WTC11 (cell line): ENCODE measurements around the gene SLC15A4. TPM values are rescaled to one million over a fixed set of nuclear protein-coding genes. Genes with fewer than 3 reads are reported as not detected.

ENCODE experiments used
- ATAC-seq: fragments of 200-7000 bp; cut with Tn5 transposase; 2 replicates; pipeline ENCODE4 v1.10.0; 2021; ENCODE audit warnings: mild to moderate bottlenecking, moderate library complexity
- CTCF ChIA-PET: fragments of 300-600 bp; sonication (Branson Sonifier 250); formaldehyde crosslinking; loops from one replicate; lab custom pipeline; 2021; ENCODE audit warnings: antibody characterized with exemption; lab: Charles Lee
- POLR2A ChIA-PET: fragments of 350-600 bp; sonication (Branson Sonifier 250); formaldehyde crosslinking; loops from one replicate; lab custom pipeline; 2021; ENCODE audit warnings: antibody characterized with exemption; lab: Charles Lee
- DNase-seq: peaks from one replicate; pipeline ENCODE4 v3.0.0; 2021; ENCODE audit warnings: low spot score
- H3K27ac Mint-ChIP-seq: 2 replicates; pipeline ENCODE4 v1.8.0; 2021; ENCODE audit warnings: mixed read lengths
- H3K27me3 Mint-ChIP-seq: 2 replicates; pipeline ENCODE4 v1.8.0; 2021; ENCODE audit warnings: low read depth, mild to moderate bottlenecking, moderate library complexity, mixed read lengths
- H3K36me3 Mint-ChIP-seq: 2 replicates; pipeline ENCODE4 v1.8.0; 2021; ENCODE audit warnings: mixed read lengths
- H3K4me1 Mint-ChIP-seq: 2 replicates; pipeline ENCODE4 v1.8.0; 2022; ENCODE audit warnings: mixed read lengths
- H3K4me3 Mint-ChIP-seq: 2 replicates; pipeline ENCODE4 v1.8.0; 2021; ENCODE audit warnings: mild to moderate bottlenecking, moderate library complexity, mixed read lengths
- H3K9me3 Mint-ChIP-seq: 2 replicates; pipeline ENCODE4 v1.8.0; 2021; ENCODE audit warnings: mixed read lengths
- AFF4 ChIP-seq: sonication (generic); formaldehyde crosslinking; IDR thresholded peaks from 2 replicates; pipeline ENCODE4 v1.8.1; 2023; ENCODE audit warnings: mild to moderate bottlenecking, missing genetic modification reagents, borderline replicate concordance
- ATF6 ChIP-seq: sonication (generic); formaldehyde crosslinking; IDR thresholded peaks from 2 replicates; pipeline ENCODE4 v1.8.1; 2023; ENCODE audit warnings: mild to moderate bottlenecking, missing genetic modification reagents
- CDX4 ChIP-seq: fragments of 250-450 bp; sonication (Bioruptor Pico); IDR thresholded peaks from 2 replicates; pipeline ENCODE4 v1.9.0; 2021; ENCODE audit warnings: moderate library complexity, mild to moderate bottlenecking, inconsistent platforms, borderline replicate concordance
- ELF4 ChIP-seq: sonication (generic); formaldehyde crosslinking; IDR thresholded peaks from 2 replicates; pipeline ENCODE4 v1.8.1; 2022; ENCODE audit warnings: low read depth, mild to moderate bottlenecking, moderate library complexity, missing genetic modification reagents
- GRHL2 ChIP-seq: fragments of 250-450 bp; sonication (Bioruptor Pico); IDR thresholded peaks from 2 replicates; pipeline ENCODE4 v1.8.0; 2022; ENCODE audit warnings: mild to moderate bottlenecking, moderate library complexity; ENCODE audit not compliant: insufficient replicate concordance, severe bottlenecking
- JAZF1 ChIP-seq: fragments of 250-450 bp; sonication (Bioruptor Pico); IDR thresholded peaks from 2 replicates; pipeline ENCODE4 v1.9.0; 2021; ENCODE audit warnings: moderate library complexity, mild to moderate bottlenecking, inconsistent platforms
- JUN ChIP-seq: sonication (generic); formaldehyde crosslinking; IDR thresholded peaks from 2 replicates; pipeline ENCODE4 v1.8.0; 2023; ENCODE audit warnings: mild to moderate bottlenecking, missing genetic modification reagents
- KAT7 ChIP-seq: sonication (generic); formaldehyde crosslinking; IDR thresholded peaks from 2 replicates; pipeline ENCODE4 v1.8.1; 2023; ENCODE audit warnings: missing genetic modification reagents, mild to moderate bottlenecking, borderline replicate concordance
- NFE2L1 ChIP-seq: sonication (generic); formaldehyde crosslinking; IDR thresholded peaks from 2 replicates; pipeline ENCODE4 v1.8.1; 2023; ENCODE audit warnings: missing genetic modification reagents
- PRDM15 ChIP-seq: sonication (generic); formaldehyde crosslinking; IDR thresholded peaks from 2 replicates; pipeline ENCODE4 v1.8.0; 2022; ENCODE audit warnings: missing genetic modification reagents
- PREB ChIP-seq: sonication (generic); formaldehyde crosslinking; IDR thresholded peaks from 2 replicates; pipeline ENCODE4 v1.8.1; 2022; ENCODE audit warnings: mild to moderate bottlenecking, missing genetic modification reagents, moderate library complexity, borderline replicate concordance
- SMAD4 ChIP-seq: sonication (generic); formaldehyde crosslinking; IDR thresholded peaks from 2 replicates; pipeline ENCODE4 v1.8.0; 2022; ENCODE audit warnings: mild to moderate bottlenecking, missing genetic modification reagents
- ZMAT4 ChIP-seq: fragments of 250-450 bp; sonication (Bioruptor Pico); IDR thresholded peaks from 2 replicates; pipeline ENCODE4 v1.9.0; 2021; ENCODE audit warnings: mild to moderate bottlenecking
- ZNF121 ChIP-seq: sonication (generic); formaldehyde crosslinking; IDR thresholded peaks from 2 replicates; pipeline ENCODE4 v1.8.0; 2023; ENCODE audit warnings: missing genetic modification reagents
- ZNF219 ChIP-seq: sonication (generic); formaldehyde crosslinking; IDR thresholded peaks from 2 replicates; pipeline ENCODE4 v1.8.0; 2023; ENCODE audit warnings: missing genetic modification reagents, mild to moderate bottlenecking, borderline replicate concordance
- ZNF232 ChIP-seq: sonication (generic); formaldehyde crosslinking; IDR thresholded peaks from 2 replicates; pipeline ENCODE4 v1.8.0; 2022; ENCODE audit warnings: mild to moderate bottlenecking, missing genetic modification reagents
- ZNF425 ChIP-seq: fragments of 250-450 bp; sonication (Bioruptor Pico); conservative IDR thresholded peaks from 2 replicates; pipeline ENCODE4 v1.9.0; 2021; ENCODE audit warnings: mild to moderate bottlenecking
- total RNA-seq: library from RNA; stranded (reverse); gene quantifications from 3 replicates; pipeline ENCODE4 v1.2.3, GENCODE V29; 2021

The SLC15A4 gene
- total RNA-seq, 1 experiment from 2014 or later = 6.4 TPM

- TF ChIP-seq ZNF425 (CRISPR knock-in tag) = no peak
- TF ChIP-seq SMAD4 = no peak
- TF ChIP-seq ZNF219 (CRISPR knock-in tag) = no peak
- TF ChIP-seq ELF4 = no peak
- TF ChIP-seq ZNF232 = no peak
- no peak for TF ChIP-seq KAT7 (CRISPR knock-in tag)
- TF ChIP-seq PREB = no peak
- TF ChIP-seq ZNF121 (CRISPR knock-in tag) = no peak
- no peak for TF ChIP-seq CDX4 (CRISPR knock-in tag)
- ATAC-seq = no peak
- POLR2A ChIA-PET = no interaction called here
These were observed 56.2 kb downstream of the SLC15A4 start for GRCh38 chr12:128767518-128767917.

GRCh38 chr12:128766738-128767501 lies 56.8 kb downstream of the SLC15A4 start:
- Mint-ChIP-seq H3K36me3 (peaks cover 66% of the 10 kb centered on the region), H3K27me3 (peaks cover 10% of the 10 kb centered on the region)
- POLR2A ChIA-PET = no interaction called here
- DNase-seq = no peak
- no peak for TF ChIP-seq PRDM15 (CRISPR knock-in tag)
- TF ChIP-seq AFF4 (CRISPR knock-in tag) = no peak
- no peak for TF ChIP-seq ELF4
- TF ChIP-seq GRHL2 (CRISPR knock-in tag) = no peak
- TF ChIP-seq JAZF1 = no peak
- TF ChIP-seq ZMAT4 = no peak
- TF ChIP-seq NFE2L1 = no peak
- TF ChIP-seq JUN (CRISPR knock-in tag) = no peak
- no peak for TF ChIP-seq ATF6
- TF ChIP-seq, all 79 proteins: peak for 0
- CTCF ChIA-PET = no interaction called here
- Mint-ChIP-seq H3K4me1 (no peaks in the 10 kb centered on the region), H3K9me3 (peaks cover 62% of the 10 kb centered on the region), H3K4me3 (no peak overlapping the region), H3K27ac (no peak overlapping the region)
- no peak for ATAC-seq

More at GRCh38 chr12:128767518-128767917, 56.2 kb downstream of the SLC15A4 start:
- CTCF ChIA-PET = no interaction called here
- no peak overlapping the region for H3K27ac Mint-ChIP-seq
- H3K36me3 Mint-ChIP-seq = peaks cover 68% of the 10 kb centered on the region
- H3K4me1 Mint-ChIP-seq = no peaks in the 10 kb centered on the region
- no peak overlapping the region for H3K4me3 Mint-ChIP-seq
- peaks cover 63% of the 10 kb centered on the region for H3K9me3 Mint-ChIP-seq
- peaks cover 10% of the 10 kb centered on the region for H3K27me3 Mint-ChIP-seq
- no peak for DNase-seq
